Measurements from ENCODE around the gene GCNT2. TPM values are rescaled to one million over a fixed set of nuclear protein-coding genes. Genes with fewer than 3 reads are reported as not detected.
"Not testable (repeated sequence)": the region's sequence is repeated elsewhere in the genome, so short reads cannot be mapped to it uniquely, and the experiment has no call there.

Gene GCNT2
- total RNA-seq (2014; rRNA removed; shearing (Covaris generic)) = 5.4 and 6.8 TPM in 2 replicates

- peak; percentile 93 for DNase-seq (ENCODE audit: low spot score)
Measured at GRCh38 chr6:10521104-10521808, at the start of gene GCNT2. Gene GCNT2 (plus strand): TSS chr6:10521351. CDS start chr6:10528912, 7,561 bp downstream.

GRCh38 chr6:10472634-10473033 lies 48.5 kb upstream of the GCNT2 start:
- DNase-seq (ENCODE audit: low spot score) = no peak

- peak; percentile 33 for DNase-seq (ENCODE audit: low spot score)
Measured at GRCh38 chr6:10478187-10479040, 42.7 kb upstream of the GCNT2 start.

- DNase-seq (ENCODE audit: low spot score) = no peak
Measured at GRCh38 chr6:10479939-10480700, 41.0 kb upstream of the GCNT2 start.

- no peak for DNase-seq (ENCODE audit: low spot score)
Measured at GRCh38 chr6:10481101-10481500, 40.0 kb upstream of the GCNT2 start.

GRCh38 chr6:10482636-10483257 lies 38.4 kb upstream of the GCNT2 start:
- DNase-seq (ENCODE audit: low spot score) = no peak

- DNase-seq (ENCODE audit: low spot score) = no peak
Measured at GRCh38 chr6:10484912-10485311, 36.2 kb upstream of the GCNT2 start.

GRCh38 chr6:10485406-10485805 lies 35.7 kb upstream of the GCNT2 start:
- DNase-seq (ENCODE audit: low spot score) = no peak

GRCh38 chr6:10486215-10486614 lies 34.9 kb upstream of the GCNT2 start:
- no peak for DNase-seq (ENCODE audit: low spot score)

- DNase-seq (ENCODE audit: low spot score) = not testable (repeated sequence)
Measured at GRCh38 chr6:10486944-10487588, 34.1 kb upstream of the GCNT2 start.

GRCh38 chr6:10487668-10488327 lies 33.4 kb upstream of the GCNT2 start:
- DNase-seq (ENCODE audit: low spot score) = no peak

GRCh38 chr6:10491463-10491862 lies 29.7 kb upstream of the GCNT2 start:
- no peak for DNase-seq (ENCODE audit: low spot score)

- DNase-seq (ENCODE audit: low spot score) = not testable (repeated sequence)
Measured at GRCh38 chr6:10491905-10492304, 29.2 kb upstream of the GCNT2 start.

GRCh38 chr6:10495029-10495428 lies 26.1 kb upstream of the GCNT2 start:
- no peak for DNase-seq (ENCODE audit: low spot score)

GRCh38 chr6:10505529-10505928 lies 15.6 kb upstream of the GCNT2 start:
- DNase-seq (ENCODE audit: low spot score) = no peak

- no peak for DNase-seq (ENCODE audit: low spot score)
Measured at GRCh38 chr6:10507298-10507697, 13.9 kb upstream of the GCNT2 start.

- DNase-seq (ENCODE audit: low spot score) = no peak
Measured at GRCh38 chr6:10507715-10508114, 13.4 kb upstream of the GCNT2 start.

- peak; percentile 60 for DNase-seq (ENCODE audit: low spot score)
Measured at GRCh38 chr6:10510592-10511367, 10.4 kb upstream of the GCNT2 start.

GRCh38 chr6:10511477-10511876 lies 9.7 kb upstream of the GCNT2 start:
- no peak for DNase-seq (ENCODE audit: low spot score)

GRCh38 chr6:10513544-10513943 lies 7.6 kb upstream of the GCNT2 start:
- DNase-seq (ENCODE audit: low spot score) = no peak
